H1 (cell line): ENCODE results near the gene RGMB. TPM values are rescaled to one million over a fixed set of nuclear protein-coding genes. Genes with fewer than 3 reads are reported as not detected.

Experiments
- BRCA1 ChIP-seq: IDR thresholded peaks from 2 replicates; pipeline ENCODE4 v1.6.1; 2012; ENCODE audit warnings: low read depth, low read length, improper control_type of control experiment
- RBBP5 ChIP-seq: IDR thresholded peaks from 2 replicates; pipeline ENCODE4 v1.7.1; 2012; ENCODE audit warnings: low read depth, mild to moderate bottlenecking, inconsistent platforms, low read length, moderate library complexity, borderline replicate concordance
- SIX5 ChIP-seq: IDR thresholded peaks from 2 replicates; pipeline ENCODE4 v1.6.1; 2011; ENCODE audit warnings: mild to moderate bottlenecking, low read depth, low read length
- TBP ChIP-seq: IDR thresholded peaks from 2 replicates; pipeline ENCODE4 v1.6.1; 2011; ENCODE audit warnings: low read depth, low read length, improper control_type of control experiment
- polyA plus RNA-seq, 7 experiments: library from polyadenylated mRNA; depleted of rRNA in 3 of 7; stranded (reverse) in 5 of 7; unstranded in 2 of 7; fragments of >200 nt in 5 of 7; fragments of 200-250 nt in 2 of 7; gene quantifications; 1 replicate in 5 of 7; 2 replicates in 1 of 7; 4 replicates in 1 of 7; pipeline versions ENCODE4 v1.2.1 to v1.2.3, GENCODE V29; 2011 to 2013; ENCODE audit warnings: missing spikeins in 2 of 7, mixed read lengths in 2 of 7
- total RNA-seq: library from RNA; stranded (reverse); fragmentation: NEBNext Ultra II Directional; extraction: Animal tissue kit (Norgen Biotek cat#: 25700); gene quantifications from 2 replicates; pipeline ENCODE4 v1.2.1, GENCODE V29; 2021
- TF ChIP-seq, protein P1 (sequence below): fragments of 300-600 bp; sonication (generic); IDR thresholded peaks from 2 replicates; pipeline ENCODE4 v1.7.1; 2012; ENCODE audit warnings: low read length, moderate library complexity, mild to moderate bottlenecking, inconsistent platforms; ENCODE audit not compliant: insufficient replicate concordance
- TF ChIP-seq, protein P2 (sequence below): IDR thresholded peaks from 2 replicates; pipeline ENCODE4 v1.6.1; 2011; ENCODE audit warnings: low read length, improper control_type of control experiment

RGMB gene
- total and polyA plus RNA-seq, 2 of the 8 experiments (the other 6 are each of a cell fraction or from before 2014, with no cell fraction given), result 11.7 to 27.0 TPM

DNA sequence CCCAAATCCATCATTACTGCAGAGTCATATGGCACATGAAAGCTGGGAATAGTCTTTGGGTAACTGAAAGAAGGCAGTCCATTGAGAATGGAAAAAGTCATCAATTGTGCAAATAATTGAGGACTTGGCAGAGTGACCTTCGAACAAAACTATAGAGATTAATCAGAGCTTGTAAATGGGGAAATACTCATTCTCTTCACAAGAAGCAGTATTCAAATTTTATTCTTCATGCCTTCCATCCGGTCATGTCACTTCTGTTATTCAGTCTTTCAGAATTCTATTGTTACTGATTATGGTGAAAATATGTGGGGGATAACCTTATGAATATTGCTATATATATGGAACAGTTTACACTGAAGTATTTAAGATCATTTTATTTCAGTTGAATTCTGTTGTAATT is 8.1 kb downstream of the RGMB start (continued):
- TF ChIP-seq, protein P1, sequence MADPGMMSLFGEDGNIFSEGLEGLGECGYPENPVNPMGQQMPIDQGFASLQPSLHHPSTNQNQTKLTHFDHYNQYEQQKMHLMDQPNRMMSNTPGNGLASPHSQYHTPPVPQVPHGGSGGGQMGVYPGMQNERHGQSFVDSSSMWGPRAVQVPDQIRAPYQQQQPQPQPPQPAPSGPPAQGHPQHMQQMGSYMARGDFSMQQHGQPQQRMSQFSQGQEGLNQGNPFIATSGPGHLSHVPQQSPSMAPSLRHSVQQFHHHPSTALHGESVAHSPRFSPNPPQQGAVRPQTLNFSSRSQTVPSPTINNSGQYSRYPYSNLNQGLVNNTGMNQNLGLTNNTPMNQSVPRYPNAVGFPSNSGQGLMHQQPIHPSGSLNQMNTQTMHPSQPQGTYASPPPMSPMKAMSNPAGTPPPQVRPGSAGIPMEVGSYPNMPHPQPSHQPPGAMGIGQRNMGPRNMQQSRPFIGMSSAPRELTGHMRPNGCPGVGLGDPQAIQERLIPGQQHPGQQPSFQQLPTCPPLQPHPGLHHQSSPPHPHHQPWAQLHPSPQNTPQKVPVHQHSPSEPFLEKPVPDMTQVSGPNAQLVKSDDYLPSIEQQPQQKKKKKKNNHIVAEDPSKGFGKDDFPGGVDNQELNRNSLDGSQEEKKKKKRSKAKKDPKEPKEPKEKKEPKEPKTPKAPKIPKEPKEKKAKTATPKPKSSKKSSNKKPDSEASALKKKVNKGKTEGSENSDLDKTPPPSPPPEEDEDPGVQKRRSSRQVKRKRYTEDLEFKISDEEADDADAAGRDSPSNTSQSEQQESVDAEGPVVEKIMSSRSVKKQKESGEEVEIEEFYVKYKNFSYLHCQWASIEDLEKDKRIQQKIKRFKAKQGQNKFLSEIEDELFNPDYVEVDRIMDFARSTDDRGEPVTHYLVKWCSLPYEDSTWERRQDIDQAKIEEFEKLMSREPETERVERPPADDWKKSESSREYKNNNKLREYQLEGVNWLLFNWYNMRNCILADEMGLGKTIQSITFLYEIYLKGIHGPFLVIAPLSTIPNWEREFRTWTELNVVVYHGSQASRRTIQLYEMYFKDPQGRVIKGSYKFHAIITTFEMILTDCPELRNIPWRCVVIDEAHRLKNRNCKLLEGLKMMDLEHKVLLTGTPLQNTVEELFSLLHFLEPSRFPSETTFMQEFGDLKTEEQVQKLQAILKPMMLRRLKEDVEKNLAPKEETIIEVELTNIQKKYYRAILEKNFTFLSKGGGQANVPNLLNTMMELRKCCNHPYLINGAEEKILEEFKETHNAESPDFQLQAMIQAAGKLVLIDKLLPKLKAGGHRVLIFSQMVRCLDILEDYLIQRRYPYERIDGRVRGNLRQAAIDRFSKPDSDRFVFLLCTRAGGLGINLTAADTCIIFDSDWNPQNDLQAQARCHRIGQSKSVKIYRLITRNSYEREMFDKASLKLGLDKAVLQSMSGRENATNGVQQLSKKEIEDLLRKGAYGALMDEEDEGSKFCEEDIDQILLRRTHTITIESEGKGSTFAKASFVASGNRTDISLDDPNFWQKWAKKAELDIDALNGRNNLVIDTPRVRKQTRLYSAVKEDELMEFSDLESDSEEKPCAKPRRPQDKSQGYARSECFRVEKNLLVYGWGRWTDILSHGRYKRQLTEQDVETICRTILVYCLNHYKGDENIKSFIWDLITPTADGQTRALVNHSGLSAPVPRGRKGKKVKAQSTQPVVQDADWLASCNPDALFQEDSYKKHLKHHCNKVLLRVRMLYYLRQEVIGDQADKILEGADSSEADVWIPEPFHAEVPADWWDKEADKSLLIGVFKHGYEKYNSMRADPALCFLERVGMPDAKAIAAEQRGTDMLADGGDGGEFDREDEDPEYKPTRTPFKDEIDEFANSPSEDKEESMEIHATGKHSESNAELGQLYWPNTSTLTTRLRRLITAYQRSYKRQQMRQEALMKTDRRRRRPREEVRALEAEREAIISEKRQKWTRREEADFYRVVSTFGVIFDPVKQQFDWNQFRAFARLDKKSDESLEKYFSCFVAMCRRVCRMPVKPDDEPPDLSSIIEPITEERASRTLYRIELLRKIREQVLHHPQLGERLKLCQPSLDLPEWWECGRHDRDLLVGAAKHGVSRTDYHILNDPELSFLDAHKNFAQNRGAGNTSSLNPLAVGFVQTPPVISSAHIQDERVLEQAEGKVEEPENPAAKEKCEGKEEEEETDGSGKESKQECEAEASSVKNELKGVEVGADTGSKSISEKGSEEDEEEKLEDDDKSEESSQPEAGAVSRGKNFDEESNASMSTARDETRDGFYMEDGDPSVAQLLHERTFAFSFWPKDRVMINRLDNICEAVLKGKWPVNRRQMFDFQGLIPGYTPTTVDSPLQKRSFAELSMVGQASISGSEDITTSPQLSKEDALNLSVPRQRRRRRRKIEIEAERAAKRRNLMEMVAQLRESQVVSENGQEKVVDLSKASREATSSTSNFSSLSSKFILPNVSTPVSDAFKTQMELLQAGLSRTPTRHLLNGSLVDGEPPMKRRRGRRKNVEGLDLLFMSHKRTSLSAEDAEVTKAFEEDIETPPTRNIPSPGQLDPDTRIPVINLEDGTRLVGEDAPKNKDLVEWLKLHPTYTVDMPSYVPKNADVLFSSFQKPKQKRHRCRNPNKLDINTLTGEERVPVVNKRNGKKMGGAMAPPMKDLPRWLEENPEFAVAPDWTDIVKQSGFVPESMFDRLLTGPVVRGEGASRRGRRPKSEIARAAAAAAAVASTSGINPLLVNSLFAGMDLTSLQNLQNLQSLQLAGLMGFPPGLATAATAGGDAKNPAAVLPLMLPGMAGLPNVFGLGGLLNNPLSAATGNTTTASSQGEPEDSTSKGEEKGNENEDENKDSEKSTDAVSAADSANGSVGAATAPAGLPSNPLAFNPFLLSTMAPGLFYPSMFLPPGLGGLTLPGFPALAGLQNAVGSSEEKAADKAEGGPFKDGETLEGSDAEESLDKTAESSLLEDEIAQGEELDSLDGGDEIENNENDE, result no peak
- TF ChIP-seq, protein P2, sequence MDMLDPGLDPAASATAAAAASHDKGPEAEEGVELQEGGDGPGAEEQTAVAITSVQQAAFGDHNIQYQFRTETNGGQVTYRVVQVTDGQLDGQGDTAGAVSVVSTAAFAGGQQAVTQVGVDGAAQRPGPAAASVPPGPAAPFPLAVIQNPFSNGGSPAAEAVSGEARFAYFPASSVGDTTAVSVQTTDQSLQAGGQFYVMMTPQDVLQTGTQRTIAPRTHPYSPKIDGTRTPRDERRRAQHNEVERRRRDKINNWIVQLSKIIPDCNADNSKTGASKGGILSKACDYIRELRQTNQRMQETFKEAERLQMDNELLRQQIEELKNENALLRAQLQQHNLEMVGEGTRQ, result no peak
- TF ChIP-seq SIX5 (no peak), BRCA1 (no peak), RBBP5 (no peak), TBP (no peak)
- TF ChIP-seq, all 59 proteins: peak for 0
